ENCODE measurements around the gene DHCR7. TPM values are rescaled to one million over a fixed set of nuclear protein-coding genes. Genes with fewer than 3 reads are reported as not detected.

DHCR7 gene
- polyA plus RNA-seq, 1 donor, result 29.4 TPM

GRCh38 chr11:71450507-71450906 lies 2.3 kb upstream of the DHCR7 start:
- peaks cover 38% of the 10 kb centered on the region for H3K4me1 ChIP-seq (ENCODE audit: control insufficient read depth, insufficient read depth, low read length)

DNA sequence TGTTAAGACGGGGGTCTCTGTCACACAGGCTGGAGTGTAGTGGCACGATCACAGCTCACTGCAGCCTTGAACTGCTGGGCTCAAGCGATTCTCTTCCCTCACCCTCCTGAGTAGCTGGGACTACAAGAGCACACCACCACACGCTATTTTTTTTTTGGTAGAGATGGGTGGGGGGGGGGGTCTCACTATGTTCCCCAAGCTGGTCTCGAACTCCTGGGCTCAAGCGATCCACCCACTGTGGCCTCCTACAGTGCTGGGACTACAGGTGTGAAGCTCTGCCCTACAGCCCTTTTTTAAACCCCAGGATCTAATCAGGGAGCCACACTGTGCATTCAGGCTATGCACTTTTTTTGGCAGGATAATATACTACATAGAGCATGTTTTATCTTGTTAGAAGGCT lies 1.4 kb upstream of the DHCR7 start:
- Histone ChIP-seq H3K27ac (ENCODE audit: low read length) (no peak overlapping the region), H3K4me3 (ENCODE audit: low read length) (peak overlapping the region; percentile 92), H3K36me3 (ENCODE audit: control insufficient read depth, insufficient read depth, low read length) (peaks cover 12% of the 10 kb centered on the region), H3K9me3 (ENCODE audit: control insufficient read depth, low read depth, low read length) (peaks cover 3% of the 10 kb centered on the region), H3K4me1 (ENCODE audit: control insufficient read depth, insufficient read depth, low read length) (peaks cover 38% of the 10 kb centered on the region), H3K27me3 (ENCODE audit: control insufficient read depth, insufficient read depth, low read length) (no peaks in the 10 kb centered on the region)
- DNase-seq, result no peak
- WGBS (ENCODE audit: insufficient coverage, low lambda C conversion rate), result no CpG with 5 or more reads among the region's 6 CpGs

More at GRCh38 chr11:71450507-71450906, 2.3 kb upstream of the DHCR7 start:
- H3K27me3 ChIP-seq (ENCODE audit: control insufficient read depth, insufficient read depth, low read length), result no peaks in the 10 kb centered on the region
- H3K36me3 ChIP-seq (ENCODE audit: control insufficient read depth, insufficient read depth, low read length), result peaks cover 8% of the 10 kb centered on the region
- no peak overlapping the region for H3K27ac ChIP-seq (ENCODE audit: low read length)
- WGBS (ENCODE audit: insufficient coverage, low lambda C conversion rate), result 80% methylated on average over 1 of the region's 2 CpGs
- no peak overlapping the region for H3K4me3 ChIP-seq (ENCODE audit: low read length)
- DNase-seq, result peak in 1 of 2 donors; percentile 37
- peaks cover 3% of the 10 kb centered on the region for H3K9me3 ChIP-seq (ENCODE audit: control insufficient read depth, low read depth, low read length)

GRCh38 chr11:71447791-71448256 lies 369 bp downstream of the DHCR7 start:
- Histone ChIP-seq H3K36me3 (ENCODE audit: control insufficient read depth, insufficient read depth, low read length) (peaks cover 28% of the 10 kb centered on the region), H3K4me1 (ENCODE audit: control insufficient read depth, insufficient read depth, low read length) (peaks cover 27% of the 10 kb centered on the region), H3K9me3 (ENCODE audit: control insufficient read depth, low read depth, low read length) (no peaks in the 10 kb centered on the region), H3K27me3 (ENCODE audit: control insufficient read depth, insufficient read depth, low read length) (no peaks in the 10 kb centered on the region), H3K4me3 (ENCODE audit: low read length) (peak overlapping the region; percentile 92), H3K27ac (ENCODE audit: low read length) (peak overlapping the region; percentile 71)
- peak in 1 of 2 donors; percentile 60 for DNase-seq
- WGBS (ENCODE audit: insufficient coverage, low lambda C conversion rate), result no CpG with 5 or more reads among the region's 31 CpGs

DNA sequence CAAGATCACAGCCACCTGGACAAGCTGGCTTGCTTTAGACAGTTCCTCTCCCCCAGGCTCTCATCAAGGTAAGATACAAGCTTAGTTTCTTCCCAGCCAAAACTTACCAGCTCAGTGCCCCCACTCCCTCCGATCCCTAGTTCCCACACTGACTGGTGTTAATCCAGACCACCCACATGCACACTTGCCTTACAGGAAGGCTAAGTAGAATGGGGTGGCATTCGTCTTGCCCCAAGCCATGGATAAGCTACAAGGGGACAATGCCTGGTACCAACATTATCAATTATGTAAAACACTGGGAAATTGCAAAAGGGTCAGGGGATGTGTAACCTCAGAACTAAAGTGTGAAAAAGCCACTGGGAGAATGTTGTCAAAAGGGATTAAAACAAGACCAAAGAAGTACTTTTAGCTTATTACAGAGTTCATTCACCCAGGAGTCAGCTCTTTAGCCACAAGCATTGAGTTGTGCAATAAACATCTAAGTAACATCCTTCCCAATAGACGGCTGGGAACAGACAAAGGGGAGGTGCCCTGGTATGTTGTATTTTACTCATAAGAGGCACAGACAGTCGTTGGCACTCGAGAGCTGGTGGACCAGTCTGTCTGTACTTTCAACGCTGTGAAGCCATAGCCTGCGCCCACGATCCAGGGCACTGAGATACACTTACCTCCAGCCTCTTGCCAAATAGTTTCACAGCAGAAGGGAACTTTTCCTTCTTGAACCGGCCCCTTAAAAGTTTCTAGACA lies 1.1 kb downstream of the DHCR7 start:
- no CpG with 5 or more reads among the region's 9 CpGs for WGBS (ENCODE audit: insufficient coverage, low lambda C conversion rate)
- peaks cover 34% of the 10 kb centered on the region for H3K36me3 ChIP-seq (ENCODE audit: control insufficient read depth, insufficient read depth, low read length)
- DNase-seq, result peak; percentile 43 to 64
- H3K9me3 ChIP-seq (ENCODE audit: control insufficient read depth, low read depth, low read length), result no peaks in the 10 kb centered on the region
- H3K4me3 ChIP-seq (ENCODE audit: low read length), result peak overlapping the region; percentile 92
- H3K27me3 ChIP-seq (ENCODE audit: control insufficient read depth, insufficient read depth, low read length), result no peaks in the 10 kb centered on the region
- H3K27ac ChIP-seq (ENCODE audit: low read length), result peak overlapping the region; percentile 71
- peaks cover 24% of the 10 kb centered on the region for H3K4me1 ChIP-seq (ENCODE audit: control insufficient read depth, insufficient read depth, low read length)

DNA sequence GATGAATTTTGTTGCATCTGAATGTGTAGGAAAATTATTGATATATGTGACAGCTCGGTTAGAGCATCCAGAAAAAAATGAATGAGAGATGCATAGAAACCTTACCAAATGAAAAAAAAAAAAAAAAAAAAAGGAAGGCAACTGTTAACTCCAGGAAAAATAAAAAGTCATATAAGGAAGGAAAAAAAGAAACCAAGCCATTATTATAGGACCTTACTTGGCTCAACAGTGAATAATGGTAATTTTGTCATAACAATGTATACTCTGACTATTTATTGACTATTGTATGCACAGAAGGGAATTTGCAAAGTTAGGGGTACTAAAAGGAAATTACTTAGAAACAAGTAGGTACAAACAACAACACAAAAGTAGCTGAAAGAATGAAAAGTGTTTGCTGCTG lies 2.0 kb downstream of the DHCR7 start:
- Histone ChIP-seq H3K4me1 (ENCODE audit: control insufficient read depth, insufficient read depth, low read length) (peaks cover 19% of the 10 kb centered on the region), H3K27me3 (ENCODE audit: control insufficient read depth, insufficient read depth, low read length) (no peaks in the 10 kb centered on the region), H3K27ac (ENCODE audit: low read length) (no peak overlapping the region), H3K9me3 (ENCODE audit: control insufficient read depth, low read depth, low read length) (no peaks in the 10 kb centered on the region), H3K4me3 (ENCODE audit: low read length) (no peak overlapping the region), H3K36me3 (ENCODE audit: control insufficient read depth, insufficient read depth, low read length) (peaks cover 43% of the 10 kb centered on the region)
- no peak for DNase-seq
- 100% methylated on average over 1 of the region's 1 CpG for WGBS (ENCODE audit: insufficient coverage, low lambda C conversion rate)

- no peak for DNase-seq
- H3K9me3 ChIP-seq (ENCODE audit: control insufficient read depth, low read depth, low read length), result no peaks in the 10 kb centered on the region
- H3K4me1 ChIP-seq (ENCODE audit: control insufficient read depth, insufficient read depth, low read length), result peaks cover 13% of the 10 kb centered on the region
- H3K36me3 ChIP-seq (ENCODE audit: control insufficient read depth, insufficient read depth, low read length), result peaks cover 56% of the 10 kb centered on the region
- no peaks in the 10 kb centered on the region for H3K27me3 ChIP-seq (ENCODE audit: control insufficient read depth, insufficient read depth, low read length)
- no peak overlapping the region for H3K27ac ChIP-seq (ENCODE audit: low read length)
- WGBS (ENCODE audit: insufficient coverage, low lambda C conversion rate), result no CpG with 5 or more reads among the region's 6 CpGs
- no peak overlapping the region for H3K4me3 ChIP-seq (ENCODE audit: low read length)
These were observed 3.4 kb downstream of the DHCR7 start for GRCh38 chr11:71444811-71445210.

- H3K36me3 ChIP-seq (ENCODE audit: control insufficient read depth, insufficient read depth, low read length), result peaks cover 66% of the 10 kb centered on the region
- H3K4me3 ChIP-seq (ENCODE audit: low read length), result no peak overlapping the region
- no peak for DNase-seq
- no peaks in the 10 kb centered on the region for H3K9me3 ChIP-seq (ENCODE audit: control insufficient read depth, low read depth, low read length)
- WGBS (ENCODE audit: insufficient coverage, low lambda C conversion rate), result no CpG with 5 or more reads among the region's 20 CpGs
- H3K27ac ChIP-seq (ENCODE audit: low read length), result no peak overlapping the region
- no peaks in the 10 kb centered on the region for H3K27me3 ChIP-seq (ENCODE audit: control insufficient read depth, insufficient read depth, low read length)
- peaks cover 9% of the 10 kb centered on the region for H3K4me1 ChIP-seq (ENCODE audit: control insufficient read depth, insufficient read depth, low read length)
These were observed 4.3 kb downstream of the DHCR7 start for GRCh38 chr11:71443736-71444445.

DNA sequence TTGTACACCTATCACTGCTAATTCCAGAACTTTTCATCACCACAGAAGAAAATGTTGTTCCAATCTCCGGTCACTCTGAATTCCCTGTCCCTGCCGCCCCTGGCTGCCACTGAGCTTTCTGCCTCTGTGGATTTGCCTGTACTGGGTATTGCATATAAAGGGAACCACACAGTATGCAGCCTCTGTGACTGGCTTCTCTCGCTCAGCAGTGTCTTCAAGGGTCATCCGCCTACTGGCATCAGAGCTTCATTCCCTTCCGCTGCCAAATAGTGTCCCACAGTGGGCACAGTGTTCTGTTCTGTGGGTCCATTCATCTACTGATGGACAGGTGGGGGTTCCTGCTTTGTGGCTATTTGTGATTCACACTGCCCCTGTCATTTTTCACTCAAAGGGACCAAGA lies 5.3 kb downstream of the DHCR7 start:
- peaks cover 76% of the 10 kb centered on the region for H3K36me3 ChIP-seq (ENCODE audit: control insufficient read depth, insufficient read depth, low read length)
- no peak overlapping the region for H3K27ac ChIP-seq (ENCODE audit: low read length)
- H3K9me3 ChIP-seq (ENCODE audit: control insufficient read depth, low read depth, low read length), result no peaks in the 10 kb centered on the region
- DNase-seq, result no peak
- H3K27me3 ChIP-seq (ENCODE audit: control insufficient read depth, insufficient read depth, low read length), result no peaks in the 10 kb centered on the region
- no peak overlapping the region for H3K4me3 ChIP-seq (ENCODE audit: low read length)
- no CpG with 5 or more reads among the region's 5 CpGs for WGBS (ENCODE audit: insufficient coverage, low lambda C conversion rate)
- peaks cover 9% of the 10 kb centered on the region for H3K4me1 ChIP-seq (ENCODE audit: control insufficient read depth, insufficient read depth, low read length)

GRCh38 chr11:71442123-71442522 lies 6.1 kb downstream of the DHCR7 start:
- no peaks in the 10 kb centered on the region for H3K9me3 ChIP-seq (ENCODE audit: control insufficient read depth, low read depth, low read length)
- H3K4me1 ChIP-seq (ENCODE audit: control insufficient read depth, insufficient read depth, low read length), result peaks cover 3% of the 10 kb centered on the region
- DNase-seq, result no peak
- no peak overlapping the region for H3K4me3 ChIP-seq (ENCODE audit: low read length)
- WGBS (ENCODE audit: insufficient coverage, low lambda C conversion rate), result no CpG with 5 or more reads among the region's 8 CpGs
- H3K36me3 ChIP-seq (ENCODE audit: control insufficient read depth, insufficient read depth, low read length), result peaks cover 83% of the 10 kb centered on the region
- H3K27me3 ChIP-seq (ENCODE audit: control insufficient read depth, insufficient read depth, low read length), result no peaks in the 10 kb centered on the region
- H3K27ac ChIP-seq (ENCODE audit: low read length), result no peak overlapping the region

- H3K4me1 ChIP-seq (ENCODE audit: control insufficient read depth, insufficient read depth, low read length), result no peaks in the 10 kb centered on the region
- no CpG with 5 or more reads among the region's 11 CpGs for WGBS (ENCODE audit: insufficient coverage, low lambda C conversion rate)
- DNase-seq, result no peak
- no peaks in the 10 kb centered on the region for H3K9me3 ChIP-seq (ENCODE audit: control insufficient read depth, low read depth, low read length)
- peaks cover 87% of the 10 kb centered on the region for H3K36me3 ChIP-seq (ENCODE audit: control insufficient read depth, insufficient read depth, low read length)
- no peak overlapping the region for H3K4me3 ChIP-seq (ENCODE audit: low read length)
- H3K27me3 ChIP-seq (ENCODE audit: control insufficient read depth, insufficient read depth, low read length), result no peaks in the 10 kb centered on the region
- no peak overlapping the region for H3K27ac ChIP-seq (ENCODE audit: low read length)
These were observed 6.9 kb downstream of the DHCR7 start for GRCh38 chr11:71441251-71441650.

Data from large intestine (tissue), 3 donors.